Measurements from ENCODE around the gene GABBR1.

DNA sequence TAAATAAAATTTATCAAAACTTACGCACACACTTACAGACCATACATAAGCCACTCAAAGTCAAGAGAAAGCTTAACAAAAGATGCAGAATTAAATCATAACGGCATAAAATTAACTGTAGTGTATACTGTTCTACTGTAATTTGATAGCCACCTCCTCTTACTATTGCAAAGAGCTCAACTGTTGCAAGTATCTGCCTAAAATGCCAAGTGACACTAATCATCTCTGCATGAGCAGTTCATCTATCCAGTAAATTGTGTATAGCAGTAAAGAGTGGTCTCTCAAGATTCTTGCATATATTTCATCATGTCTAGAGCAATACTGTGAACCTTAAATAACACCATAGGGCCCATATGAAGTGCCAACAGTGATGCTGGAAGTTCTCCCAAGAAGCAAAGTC is 35.8 kb downstream of the GABBR1 start:
- TF ChIP-seq POLR2AphosphoS5 (IDR thresholded peaks at IDR 0.05; ENCODE audit: low read depth, low read length): no peak
- TF ChIP-seq, protein P1, sequence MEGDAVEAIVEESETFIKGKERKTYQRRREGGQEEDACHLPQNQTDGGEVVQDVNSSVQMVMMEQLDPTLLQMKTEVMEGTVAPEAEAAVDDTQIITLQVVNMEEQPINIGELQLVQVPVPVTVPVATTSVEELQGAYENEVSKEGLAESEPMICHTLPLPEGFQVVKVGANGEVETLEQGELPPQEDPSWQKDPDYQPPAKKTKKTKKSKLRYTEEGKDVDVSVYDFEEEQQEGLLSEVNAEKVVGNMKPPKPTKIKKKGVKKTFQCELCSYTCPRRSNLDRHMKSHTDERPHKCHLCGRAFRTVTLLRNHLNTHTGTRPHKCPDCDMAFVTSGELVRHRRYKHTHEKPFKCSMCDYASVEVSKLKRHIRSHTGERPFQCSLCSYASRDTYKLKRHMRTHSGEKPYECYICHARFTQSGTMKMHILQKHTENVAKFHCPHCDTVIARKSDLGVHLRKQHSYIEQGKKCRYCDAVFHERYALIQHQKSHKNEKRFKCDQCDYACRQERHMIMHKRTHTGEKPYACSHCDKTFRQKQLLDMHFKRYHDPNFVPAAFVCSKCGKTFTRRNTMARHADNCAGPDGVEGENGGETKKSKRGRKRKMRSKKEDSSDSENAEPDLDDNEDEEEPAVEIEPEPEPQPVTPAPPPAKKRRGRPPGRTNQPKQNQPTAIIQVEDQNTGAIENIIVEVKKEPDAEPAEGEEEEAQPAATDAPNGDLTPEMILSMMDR (IDR thresholded peaks at IDR 0.05): no peak
- TF ChIP-seq REST (IDR thresholded peaks at IDR 0.05; ENCODE audit: insufficient read depth in 1 of 2, low read depth in 2 of 2, low read length in 1 of 2): no peak
- no peak for TF ChIP-seq SIN3A (IDR thresholded peaks at IDR 0.05; ENCODE audit: borderline replicate concordance, insufficient read depth, low read depth, low read length)
